IMR-90 (cell line): Measurements from ENCODE around the gene PAK1IP1. TPM values are rescaled to one million over a fixed set of nuclear protein-coding genes. Genes with fewer than 3 reads are reported as not detected.
"Not testable (repeated sequence)": the region's sequence is repeated elsewhere in the genome, so short reads cannot be mapped to it uniquely, and the experiment has no call there.

Experiments
- ATAC-seq: fragments of 200-7000 bp; cut with Tn5 transposase; 2 replicates; pipeline ENCODE4 v1.9.1; 2020; ENCODE audit warnings: low read depth, mild to moderate bottlenecking, moderate library complexity
- BruUV-seq: library from RNA; stranded (reverse); fragments of 400-500 nt; replicated peaks from 2 replicates; lab custom pipeline; 2021; lab: Mats Ljungman, UMichigan
- CTCF ChIA-PET: fragments of 300-600 bp; formaldehyde crosslinking; extraction: SDS; loops from one replicate; lab custom pipeline; 2021; ENCODE audit warnings: antibody characterized with exemption; lab: Yijun Ruan, JAX
- POLR2A ChIA-PET: fragments of 300-600 bp; sonication (Branson Sonifier 250); formaldehyde crosslinking; loops from one replicate; lab custom pipeline; 2022; ENCODE audit warnings: antibody characterized with exemption; ENCODE audit not compliant: unreplicated experiment; lab: Charles Lee
- DNase-seq: peaks from one replicate; pipeline ENCODE4 v3.0.0; 2013
- H2AFZ ChIP-seq: replicated peaks from 2 replicates; pipeline ENCODE3; 2013; ENCODE audit warnings: low read length, mild to moderate bottlenecking; ENCODE audit not compliant: poor library complexity
- H2AK5ac ChIP-seq: 2 replicates; pipeline ENCODE4 v1.6.1; 2013; ENCODE audit warnings: low read depth, low read length, inconsistent platforms
- H2AK9ac ChIP-seq: replicated peaks from 2 replicates; pipeline ENCODE3; 2013; ENCODE audit warnings: mild to moderate bottlenecking, low read depth, low read length, moderate library complexity; ENCODE audit not compliant: poor library complexity
- H2BK120ac ChIP-seq: 2 replicates; pipeline ENCODE4 v1.6.1; 2013; ENCODE audit warnings: low read depth, low read length, inconsistent platforms
- H2BK15ac ChIP-seq: 3 replicates; pipeline ENCODE4 v1.6.1; 2013; ENCODE audit warnings: low read depth, low read length, inconsistent platforms
- H2BK20ac ChIP-seq: 2 replicates; pipeline ENCODE4 v1.6.1; 2013; ENCODE audit warnings: low read depth, mild to moderate bottlenecking, inconsistent platforms, low read length, moderate library complexity
- H2BK5ac ChIP-seq: 2 replicates; pipeline ENCODE4 v1.6.1; 2013; ENCODE audit warnings: mild to moderate bottlenecking, low read depth, low read length, inconsistent platforms; ENCODE audit not compliant: poor library complexity, severe bottlenecking
- H3K14ac ChIP-seq: replicated peaks from 2 replicates; pipeline ENCODE4 v1.6.1; 2013; ENCODE audit warnings: low read depth, low read length, inconsistent platforms
- H3K18ac ChIP-seq: 2 replicates; pipeline ENCODE4 v1.6.1; 2013; ENCODE audit warnings: low read depth, low read length, control low read depth
- H3K23ac ChIP-seq: 2 replicates; pipeline ENCODE4 v1.6.1; 2013; ENCODE audit warnings: low read depth, low read length, inconsistent platforms
- H3K27ac ChIP-seq: 2 replicates; pipeline ENCODE4 v1.5.1; 2013; ENCODE audit warnings: mild to moderate bottlenecking, control low read depth, low read length; ENCODE audit not compliant: insufficient read depth
- H3K27me3 ChIP-seq: 2 replicates; pipeline ENCODE4 v1.6.1; 2013; ENCODE audit warnings: low read length; ENCODE audit not compliant: control insufficient read depth, insufficient read depth
- H3K36me3 ChIP-seq: 2 replicates; pipeline ENCODE4 v1.6.1; 2013; ENCODE audit warnings: low read length, mixed read lengths; ENCODE audit not compliant: control insufficient read depth, insufficient read depth
- H3K4ac ChIP-seq: 2 replicates; pipeline ENCODE4 v1.6.1; 2013; ENCODE audit warnings: low read depth, low read length, inconsistent platforms
- H3K4me1 ChIP-seq: 2 replicates; pipeline ENCODE4 v1.6.1; 2013; ENCODE audit warnings: low read length, mixed read lengths; ENCODE audit not compliant: control insufficient read depth, insufficient read depth
- H3K4me2 ChIP-seq: 2 replicates; pipeline ENCODE4 v1.6.1; 2013; ENCODE audit warnings: low read depth, mild to moderate bottlenecking, control low read depth, low read length, moderate library complexity
- H3K4me3 ChIP-seq: 2 replicates; pipeline ENCODE4 v1.5.1; 2013; ENCODE audit warnings: low read depth, mild to moderate bottlenecking, control low read depth, low read length, moderate library complexity; ENCODE audit not compliant: insufficient read depth
- H3K56ac ChIP-seq: 2 replicates; pipeline ENCODE4 v1.6.1; 2013; ENCODE audit warnings: low read length, inconsistent platforms; ENCODE audit not compliant: insufficient read depth; ENCODE audit errors: extremely low read depth
- H3K79me1 ChIP-seq, 2 experiments: 2 replicates each; pipeline ENCODE4 v1.6.1; 2013; ENCODE audit warnings: low read length in 2 of 2, inconsistent platforms in 1 of 2, low read depth in 1 of 2
- H3K9ac ChIP-seq: 2 replicates; pipeline ENCODE4 v1.6.1; 2013; ENCODE audit warnings: low read depth, low read length, control low read depth
- H3K9me1 ChIP-seq: 2 replicates; pipeline ENCODE4 v1.6.1; 2013; ENCODE audit warnings: low read length, inconsistent platforms; ENCODE audit not compliant: insufficient read depth
- H3K9me3 ChIP-seq: 2 replicates; pipeline ENCODE4 v1.6.1; 2013; ENCODE audit warnings: low read length; ENCODE audit not compliant: control insufficient read depth, insufficient read depth
- H4K20me1 ChIP-seq: 2 replicates; pipeline ENCODE4 v1.6.1; 2013; ENCODE audit warnings: low read length, inconsistent platforms; ENCODE audit not compliant: insufficient read depth
- H4K5ac ChIP-seq: 2 replicates; pipeline ENCODE4 v1.6.1; 2013; ENCODE audit warnings: mild to moderate bottlenecking, low read depth, low read length, control low read depth
- H4K8ac ChIP-seq, 2 experiments: 2 replicates each; pipeline ENCODE4 v1.6.1; 2013; ENCODE audit warnings: low read depth in 2 of 2, low read length in 2 of 2, control low read depth in 1 of 2, inconsistent platforms in 1 of 2
- H4K91ac ChIP-seq: 2 replicates; pipeline ENCODE4 v1.6.1; 2013; ENCODE audit warnings: low read depth, low read length, inconsistent platforms; ENCODE audit not compliant: insufficient read depth
- CEBPB ChIP-seq: IDR thresholded peaks from 2 replicates; pipeline ENCODE4 v1.6.1; 2012; ENCODE audit warnings: low read depth, low read length, improper control_type of control experiment
- CHD1 ChIP-seq: IDR thresholded peaks from 2 replicates; pipeline ENCODE4 v1.6.1; 2012; ENCODE audit warnings: low read depth, low read length, improper control_type of control experiment
- FOS ChIP-seq: fragments of 150-350 bp; IDR thresholded peaks from 2 replicates; pipeline ENCODE4 v1.6.1; 2016; ENCODE audit warnings: low read depth, low read length
- MXI1 ChIP-seq: IDR thresholded peaks from 2 replicates; pipeline ENCODE4 v1.6.1; 2012; ENCODE audit warnings: low read depth, mild to moderate bottlenecking, low read length, moderate library complexity, borderline replicate concordance
- POLR2A ChIP-seq: IDR thresholded peaks from 2 replicates; pipeline ENCODE4 v1.6.1; 2012; ENCODE audit warnings: mild to moderate bottlenecking, low read depth, low read length
- WGBS, 2 experiments: methylation state at CpG; one replicate each; pipeline versions ENCODE4 v1.1.5 to v1.1.7; 2013; ENCODE audit warnings: missing lambda C conversion rate in 2 of 2; ENCODE audit not compliant: insufficient read length in 1 of 2; ENCODE audit errors: extremely low coverage in 2 of 2; 5-methylcytosine and 5-hydroxymethylcytosine counted together
- dilution Hi-C: fragments of 300-500 bp; cut with HindIII; formaldehyde crosslinking; loops from one replicate; pipeline ENCODE4 v1.14.3; 2018; ENCODE audit warnings: low sequenced_read_pairs; ENCODE audit not compliant: unreplicated experiment
- in situ Hi-C: fragments of 300-500 bp; cut with MboI; formaldehyde crosslinking; loops from 3 replicates; pipeline ENCODE4 v1.14.3; 2019; ENCODE audit warnings: low sequenced_read_pairs, inconsistent platforms, mixed read lengths
- intact Hi-C: fragments of 100-400 bp; cut with micrococcal nuclease; formaldehyde crosslinking; loops from 2 replicates; pipeline ENCODE4 v1.10.0; 2022
- polyA plus RNA-seq, 3 experiments: library from polyadenylated mRNA; depleted of rRNA; stranded (reverse); fragments of >200 nt; gene quantifications; 2 replicates each; pipeline ENCODE4 v1.2.3, GENCODE V29; 2012; ENCODE audit warnings: low replicate concordance in 1 of 3
- total RNA-seq: library from RNA; depleted of rRNA; stranded (reverse); fragments of >200 nt; gene quantifications from 2 replicates; pipeline ENCODE4 v1.2.3, GENCODE V29; 2012

PAK1IP1 gene
- total and polyA plus RNA-seq, 2 of the 4 experiments (the other 2 are of a cell fraction): 16.9 to 22.9 TPM

- no peak overlapping the region for H2AK5ac ChIP-seq
- POLR2A ChIA-PET: no interaction called here
- in situ Hi-C loops (no loop called here), dilution Hi-C loops (no loop called here), intact Hi-C loops (no loop called here)
- no peak overlapping the region for H4K5ac ChIP-seq
- H4K20me1 ChIP-seq: no peaks in the 10 kb centered on the region
- TF ChIP-seq MXI1 (no peak), CEBPB (no peak), CHD1 (no peak), FOS (no peak), POLR2A (no peak)
- ATAC-seq: no peak
- WGBS, 2 experiments: no CpG with 5 or more reads among the region's 2 CpGs
- H2AK9ac ChIP-seq: no peak overlapping the region
- no peak overlapping the region for H3K14ac ChIP-seq
- no peak overlapping the region for H3K4ac ChIP-seq
- no peak overlapping the region for H3K9ac ChIP-seq
- H2BK15ac ChIP-seq: no peak overlapping the region
- H2BK120ac ChIP-seq: no peak overlapping the region
- no peaks in the 10 kb centered on the region for H3K4me1 ChIP-seq
- no peak overlapping the region for H3K27ac ChIP-seq
- H3K23ac ChIP-seq: no peak overlapping the region
- H3K18ac ChIP-seq: no peak overlapping the region
- BruUV-seq: no TSS peak
- no peak overlapping the region for H2BK20ac ChIP-seq
- H3K56ac ChIP-seq: no peak overlapping the region
- CTCF ChIA-PET: no interaction called here
- no peak overlapping the region for H2AFZ ChIP-seq
- no peak overlapping the region for H3K4me2 ChIP-seq
- H3K4me3 ChIP-seq: no peak overlapping the region
- H2BK5ac ChIP-seq: no peak overlapping the region
- H4K91ac ChIP-seq: no peak overlapping the region
- H3K27me3 ChIP-seq: no peaks in the 10 kb centered on the region
- H3K36me3 ChIP-seq: no peaks in the 10 kb centered on the region
- no peak overlapping the region for H4K8ac ChIP-seq
- H3K9me3 ChIP-seq: no peaks in the 10 kb centered on the region; the same call in 1 of the 2 replicates
- no peak for DNase-seq
- H3K9me1 ChIP-seq: no peaks in the 10 kb centered on the region
- no peaks in the 10 kb centered on the region for H3K79me1 ChIP-seq
Observed at GRCh38 chr6:10662742-10663141, 32.0 kb upstream of the PAK1IP1 start.

GRCh38 chr6:10665595-10665994, 29.2 kb upstream of the PAK1IP1 start:
- DNase-seq, H4K8ac ChIP-seq, POLR2A ChIA-PET, H3K18ac ChIP-seq, H3K23ac ChIP-seq, H3K14ac ChIP-seq, BruUV-seq, H2AK5ac ChIP-seq, H3K56ac ChIP-seq, H2BK20ac ChIP-seq, in situ Hi-C loops, ATAC-seq, H3K4me3 ChIP-seq, H4K20me1 ChIP-seq, H4K5ac ChIP-seq, H3K79me1 ChIP-seq, H3K9ac ChIP-seq, H3K4me2 ChIP-seq, dilution Hi-C loops, H4K91ac ChIP-seq, H3K9me3 ChIP-seq, H3K36me3 ChIP-seq, H2BK15ac ChIP-seq, H3K27ac ChIP-seq, intact Hi-C loops, H3K9me1 ChIP-seq, H2BK120ac ChIP-seq, H2AFZ ChIP-seq, H2AK9ac ChIP-seq, H3K27me3 ChIP-seq, H2BK5ac ChIP-seq, H3K4me1 ChIP-seq, H3K4ac ChIP-seq: not testable (repeated sequence)
- CTCF ChIA-PET: interaction anchor here (0.6 kb wide), 1 partner anchor 425 kb away, joined by 3 read pairs; no protein-coding TSS in a partner anchor
- WGBS, 2 experiments: no CpG with 5 or more reads among the region's 1 CpG
